WTC11 (cell line): ENCODE results near the gene CIRBP.

Source experiments
- TF ChIP-seq, protein P1 (sequence below): fragments of 200-600 bp; IDR thresholded peaks from 2 replicates; pipeline ENCODE4 v1.8.0; 2022; ENCODE audit warnings: antibody characterized with exemption
- TF ChIP-seq, protein P2 (sequence below): sonication (generic); formaldehyde crosslinking; IDR thresholded peaks from 2 replicates; pipeline ENCODE4 v1.8.0; 2022; ENCODE audit warnings: mild to moderate bottlenecking, missing genetic modification reagents
- TF ChIP-seq, protein P3 (sequence below): fragments of 250-450 bp; sonication (Bioruptor Pico); IDR thresholded peaks from 2 replicates; pipeline ENCODE4 v1.9.0; 2021; ENCODE audit warnings: mild to moderate bottlenecking

DNA sequence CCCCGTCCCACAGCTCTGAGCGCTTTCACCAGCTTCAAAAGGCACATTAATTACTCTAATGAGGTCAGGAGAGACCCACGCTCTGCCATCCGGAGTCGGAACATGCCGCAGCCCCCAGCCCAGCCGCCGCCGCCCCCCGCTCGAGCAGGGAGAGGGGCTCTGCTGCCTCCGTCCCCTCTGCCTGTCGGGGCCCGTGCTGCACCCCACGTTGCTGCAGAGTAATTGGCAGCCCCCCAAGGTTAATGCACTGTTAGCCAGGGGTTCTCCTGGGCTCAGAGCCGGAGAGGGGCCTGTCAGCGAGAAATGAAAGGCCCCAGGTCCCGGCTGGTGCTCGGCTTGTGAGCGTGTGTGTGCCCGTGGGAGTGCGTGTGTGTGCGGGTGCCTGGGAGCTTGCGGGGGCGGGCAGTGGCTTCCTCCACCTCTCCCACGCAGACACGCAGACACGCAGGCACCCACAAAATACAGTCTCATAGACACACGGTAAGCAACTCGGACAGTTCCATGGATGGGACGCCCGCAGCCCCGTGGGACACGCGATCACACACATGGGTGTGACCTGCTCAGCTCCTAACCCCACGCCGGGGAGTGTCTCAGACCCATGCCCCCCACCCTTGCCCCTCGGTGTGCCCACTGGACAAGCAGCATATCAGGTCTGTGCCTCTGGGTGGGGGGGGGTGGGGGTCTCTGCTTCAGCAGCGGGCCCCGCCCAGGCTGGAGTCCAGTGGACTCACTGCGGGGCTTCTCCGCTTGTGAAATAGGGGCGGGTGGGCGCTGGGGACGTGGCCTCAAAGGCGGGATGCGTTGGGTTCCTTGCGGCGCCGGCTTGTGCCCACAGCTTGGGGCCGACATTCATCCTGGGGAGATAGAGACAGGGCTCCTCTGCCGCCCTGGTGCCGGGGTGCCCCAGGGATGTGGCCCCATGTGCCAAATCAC, 11.8 kb downstream of the CIRBP start:
- TF ChIP-seq, protein P1, sequence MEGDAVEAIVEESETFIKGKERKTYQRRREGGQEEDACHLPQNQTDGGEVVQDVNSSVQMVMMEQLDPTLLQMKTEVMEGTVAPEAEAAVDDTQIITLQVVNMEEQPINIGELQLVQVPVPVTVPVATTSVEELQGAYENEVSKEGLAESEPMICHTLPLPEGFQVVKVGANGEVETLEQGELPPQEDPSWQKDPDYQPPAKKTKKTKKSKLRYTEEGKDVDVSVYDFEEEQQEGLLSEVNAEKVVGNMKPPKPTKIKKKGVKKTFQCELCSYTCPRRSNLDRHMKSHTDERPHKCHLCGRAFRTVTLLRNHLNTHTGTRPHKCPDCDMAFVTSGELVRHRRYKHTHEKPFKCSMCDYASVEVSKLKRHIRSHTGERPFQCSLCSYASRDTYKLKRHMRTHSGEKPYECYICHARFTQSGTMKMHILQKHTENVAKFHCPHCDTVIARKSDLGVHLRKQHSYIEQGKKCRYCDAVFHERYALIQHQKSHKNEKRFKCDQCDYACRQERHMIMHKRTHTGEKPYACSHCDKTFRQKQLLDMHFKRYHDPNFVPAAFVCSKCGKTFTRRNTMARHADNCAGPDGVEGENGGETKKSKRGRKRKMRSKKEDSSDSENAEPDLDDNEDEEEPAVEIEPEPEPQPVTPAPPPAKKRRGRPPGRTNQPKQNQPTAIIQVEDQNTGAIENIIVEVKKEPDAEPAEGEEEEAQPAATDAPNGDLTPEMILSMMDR, result no peak
- TF ChIP-seq, protein P2, sequence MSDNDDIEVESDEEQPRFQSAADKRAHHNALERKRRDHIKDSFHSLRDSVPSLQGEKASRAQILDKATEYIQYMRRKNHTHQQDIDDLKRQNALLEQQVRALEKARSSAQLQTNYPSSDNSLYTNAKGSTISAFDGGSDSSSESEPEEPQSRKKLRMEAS, result no peak
- TF ChIP-seq, protein P3, sequence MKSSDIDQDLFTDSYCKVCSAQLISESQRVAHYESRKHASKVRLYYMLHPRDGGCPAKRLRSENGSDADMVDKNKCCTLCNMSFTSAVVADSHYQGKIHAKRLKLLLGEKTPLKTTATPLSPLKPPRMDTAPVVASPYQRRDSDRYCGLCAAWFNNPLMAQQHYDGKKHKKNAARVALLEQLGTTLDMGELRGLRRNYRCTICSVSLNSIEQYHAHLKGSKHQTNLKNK (CRISPR knock-in tag), result no peak
